Measurements from ENCODE around the gene COL12A1. TPM values are rescaled to one million over a fixed set of nuclear protein-coding genes. Genes with fewer than 3 reads are reported as not detected.
A peak's percentile ranks its signal among the peaks of the same experiment; 100 is the strongest.

COL12A1 gene
- total RNA-seq, 2 donors from 2014 or later = 0.06 TPM; not detected in 1

DNA sequence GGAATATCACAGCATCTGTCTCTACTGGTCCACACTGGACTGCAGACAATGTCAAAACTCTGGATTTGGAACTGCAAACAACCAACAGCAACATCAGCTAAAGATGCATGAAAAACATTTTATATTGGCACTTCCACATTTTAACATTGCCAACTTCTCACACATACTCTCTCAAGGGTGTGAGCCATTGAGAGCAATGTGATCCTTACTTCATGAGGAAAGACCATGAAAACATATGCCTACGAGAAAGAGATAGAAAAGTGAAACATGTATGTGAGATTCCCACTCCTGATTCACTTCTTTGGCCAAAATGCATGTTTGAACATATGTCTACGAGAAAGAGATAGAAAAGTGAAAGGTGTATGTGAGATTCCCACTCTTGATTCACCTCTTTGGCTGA, 99.4 kb downstream of the COL12A1 start:
- no peak for DNase-seq (ENCODE audit: low spot score in 2 of 2)
- ATAC-seq = no peak
- no peaks in the 10 kb centered on the region for H3K36me3 Mint-ChIP-seq
- H3K27ac Mint-ChIP-seq = no peak overlapping the region
- no peaks in the 10 kb centered on the region for H3K9me3 Mint-ChIP-seq

DNA sequence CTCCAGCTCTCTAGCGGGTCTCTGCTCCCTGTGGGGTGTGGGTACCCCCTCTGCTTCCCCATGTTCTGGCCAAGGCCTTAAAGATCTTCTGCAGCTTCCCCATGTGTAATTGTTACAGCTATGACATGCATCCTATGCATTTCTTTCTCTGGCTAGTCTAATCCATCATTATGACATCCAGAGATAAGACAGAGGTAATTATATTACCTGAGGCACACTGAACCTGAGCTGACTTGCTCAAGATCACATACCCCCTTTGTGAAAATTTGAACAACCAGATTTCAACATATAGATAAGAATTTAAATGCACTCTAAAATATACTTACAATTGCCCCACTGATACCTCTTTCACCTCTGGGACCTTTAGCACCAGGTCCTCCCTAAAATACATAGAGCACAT, 102.4 kb downstream of the COL12A1 start:
- Mint-ChIP-seq H3K27ac (no peak overlapping the region), H3K36me3 (no peaks in the 10 kb centered on the region), H3K9me3 (no peaks in the 10 kb centered on the region)
- DNase-seq (ENCODE audit: low spot score in 2 of 2) (no peak), ATAC-seq (no peak)

DNA sequence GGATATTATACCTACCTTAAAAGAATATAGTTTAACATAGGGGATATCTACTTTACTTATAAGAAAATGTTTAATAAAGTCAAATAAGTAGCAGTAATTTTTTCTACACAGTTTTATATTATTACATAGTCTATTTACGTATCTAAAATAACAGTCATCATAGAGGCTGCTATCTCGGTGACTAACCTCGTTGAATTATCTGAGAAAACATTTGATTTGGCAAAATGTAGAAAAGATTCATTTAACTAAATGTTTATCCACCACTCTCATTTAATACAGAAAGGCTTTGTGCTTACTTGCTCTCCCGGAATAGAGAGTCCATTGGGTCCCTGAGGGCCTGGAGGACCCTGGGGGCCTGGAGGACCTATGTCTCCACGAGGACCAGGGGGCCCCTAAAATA, 103.6 kb downstream of the COL12A1 start:
- Mint-ChIP-seq H3K27ac (no peak overlapping the region), H3K9me3 (no peaks in the 10 kb centered on the region), H3K36me3 (no peaks in the 10 kb centered on the region)
- no peak for ATAC-seq
- no peak for DNase-seq (ENCODE audit: low spot score in 2 of 2)

DNA sequence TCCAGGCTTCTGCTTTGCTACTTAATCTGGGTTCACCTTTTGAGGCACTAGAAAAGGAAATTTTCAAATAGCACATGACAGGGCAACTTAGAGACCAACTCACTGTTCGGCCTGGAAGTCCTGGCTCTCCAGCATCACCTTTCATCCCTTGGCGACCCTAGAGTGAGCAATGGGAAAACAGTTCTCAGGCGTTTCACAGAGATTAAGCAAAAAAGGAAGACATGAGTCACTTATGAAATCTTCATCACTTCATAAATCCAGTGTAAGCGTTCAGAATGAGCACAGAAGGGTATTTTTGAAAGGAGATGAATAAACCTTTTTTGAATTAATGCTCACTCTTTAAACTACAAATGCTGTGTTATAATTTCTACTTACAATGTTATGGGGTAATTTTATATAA, 104.0 kb downstream of the COL12A1 start:
- no peak for DNase-seq (ENCODE audit: low spot score in 2 of 2)
- no peak for ATAC-seq
- Mint-ChIP-seq H3K36me3 (no peaks in the 10 kb centered on the region), H3K9me3 (no peaks in the 10 kb centered on the region), H3K27ac (no peak overlapping the region)

DNA sequence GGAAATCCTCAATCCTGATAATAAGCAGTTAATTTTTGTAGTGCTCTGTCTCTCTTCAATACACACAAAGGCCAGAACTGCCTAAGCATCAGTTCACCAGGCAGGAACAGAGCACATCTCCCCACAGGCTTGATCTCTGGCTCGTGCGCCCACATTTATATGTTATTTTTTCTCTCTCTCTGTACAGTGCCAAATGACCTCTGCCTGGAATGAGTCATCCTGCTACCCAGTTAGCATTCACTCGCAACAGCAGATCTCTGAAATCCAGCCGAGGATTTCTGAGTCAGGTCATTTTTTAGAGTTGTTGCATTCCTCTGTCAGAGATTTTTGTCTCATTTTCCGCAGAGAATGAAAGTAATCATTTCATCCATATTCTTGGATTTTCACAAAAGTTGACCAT, 107.1 kb downstream of the COL12A1 start:
- Mint-ChIP-seq H3K27ac (no peak overlapping the region), H3K36me3 (no peaks in the 10 kb centered on the region), H3K9me3 (no peaks in the 10 kb centered on the region)
- DNase-seq (ENCODE audit: low spot score in 2 of 2) (no peak), ATAC-seq (no peak)

DNA sequence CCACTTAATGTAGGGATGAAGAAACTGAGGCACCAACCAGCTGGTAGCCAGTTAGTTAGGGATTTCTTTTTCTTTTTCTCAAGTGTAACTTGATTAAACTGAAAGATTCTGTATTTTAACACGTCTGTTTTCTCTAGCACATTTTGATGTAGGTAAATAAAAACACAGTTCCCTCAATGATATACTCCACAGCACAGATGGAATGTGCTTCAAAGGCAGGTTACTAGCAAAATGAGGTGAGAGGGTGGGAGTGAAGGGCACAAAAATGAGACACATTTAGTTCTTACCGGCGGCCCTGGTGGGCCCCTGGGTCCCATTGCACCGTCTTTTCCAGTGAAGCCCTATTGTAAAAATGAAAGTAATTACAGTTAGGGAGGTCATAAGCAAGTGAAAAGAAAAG, 108.9 kb downstream of the COL12A1 start:
- Mint-ChIP-seq H3K27ac (no peak overlapping the region), H3K9me3 (no peaks in the 10 kb centered on the region), H3K36me3 (no peaks in the 10 kb centered on the region)
- ATAC-seq (no peak), DNase-seq (ENCODE audit: low spot score in 2 of 2) (no peak)

DNA sequence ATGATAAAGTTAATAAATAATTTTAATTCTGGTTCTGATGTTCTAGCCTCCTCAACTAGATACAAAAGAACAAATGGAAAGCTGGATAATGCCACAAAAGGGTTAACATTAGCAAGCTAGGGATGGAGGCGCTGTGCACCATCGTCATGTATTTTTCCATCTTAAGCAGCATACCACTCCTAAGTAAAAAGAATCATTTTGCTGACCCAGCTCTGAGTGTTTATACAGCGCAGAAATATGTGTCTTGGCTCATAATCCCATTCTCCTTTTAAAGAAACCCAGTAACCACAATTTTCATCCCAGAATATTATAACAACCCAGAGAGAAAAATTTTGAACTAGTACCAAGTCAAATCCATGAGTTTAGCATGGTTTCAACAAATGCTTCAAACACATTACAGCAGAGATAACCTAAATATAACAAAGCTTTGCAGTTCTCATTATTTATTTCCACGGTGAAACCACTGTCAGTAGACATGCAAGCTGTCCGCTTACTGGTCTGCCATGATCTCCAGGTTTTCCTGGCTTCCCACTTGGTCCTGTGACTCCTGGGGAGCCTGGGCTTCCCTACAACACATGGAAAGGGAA, 111.1 kb downstream of the COL12A1 start:
- no peak overlapping the region for H3K27ac Mint-ChIP-seq
- no peak for ATAC-seq
- H3K36me3 Mint-ChIP-seq = no peaks in the 10 kb centered on the region
- no peaks in the 10 kb centered on the region for H3K9me3 Mint-ChIP-seq
- no peak for DNase-seq (ENCODE audit: low spot score in 2 of 2)

DNA sequence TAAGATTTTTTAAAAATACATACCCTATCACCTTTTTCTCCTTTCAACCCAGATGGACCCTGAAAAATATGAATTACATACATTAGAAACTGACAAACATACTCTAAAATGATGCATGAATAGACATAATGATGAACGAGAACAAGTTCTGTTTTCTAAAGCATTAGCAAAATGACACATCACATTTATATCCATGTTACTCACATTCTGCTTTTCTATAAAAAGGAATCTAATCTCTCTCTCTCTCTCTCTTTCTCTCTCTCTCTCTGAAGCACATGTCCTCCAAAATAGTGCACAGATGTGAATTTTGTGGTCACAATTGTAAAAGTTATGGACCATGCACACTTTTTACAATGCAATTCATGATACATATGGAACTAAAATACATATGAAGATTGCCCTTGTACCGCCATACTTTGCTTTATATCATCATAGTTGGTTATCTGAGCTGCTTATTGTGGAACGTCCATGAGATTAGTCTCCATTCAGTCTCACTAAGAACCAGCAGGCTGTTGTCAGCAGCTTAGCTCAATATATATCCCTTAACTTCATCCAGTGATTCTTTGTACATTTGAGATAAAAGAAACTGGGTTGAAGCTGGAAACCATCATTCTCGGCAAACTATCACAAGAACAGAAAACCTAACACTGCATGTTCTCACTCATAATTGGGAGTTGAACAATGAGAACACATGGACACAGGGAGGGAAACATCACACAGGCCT, 114.2 kb downstream of the COL12A1 start:
- no peak for DNase-seq (ENCODE audit: low spot score in 2 of 2)
- Mint-ChIP-seq H3K36me3 (no peaks in the 10 kb centered on the region), H3K9me3 (no peaks in the 10 kb centered on the region), H3K27ac (no peak overlapping the region)
- ATAC-seq = no peak

DNA sequence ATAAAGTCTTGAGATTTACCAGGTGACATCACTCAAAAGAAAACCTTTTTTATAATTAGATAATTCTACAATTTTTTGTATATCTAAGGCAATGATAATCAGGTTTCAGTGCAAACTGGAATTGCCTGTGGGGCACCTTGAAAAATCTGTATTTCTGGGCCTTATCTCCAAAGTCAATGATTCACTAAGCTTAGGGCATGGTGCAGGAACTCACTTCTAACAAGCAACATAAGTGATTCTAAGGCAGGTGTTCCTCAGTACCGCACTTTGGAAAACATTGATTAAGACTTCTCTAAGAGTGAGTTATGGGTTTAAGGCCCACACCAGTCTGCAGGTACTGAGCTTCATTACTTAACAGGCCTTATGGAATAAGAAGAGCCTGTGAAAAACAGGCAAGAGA, 115.3 kb downstream of the COL12A1 start:
- H3K27ac Mint-ChIP-seq = no peak overlapping the region
- H3K9me3 Mint-ChIP-seq = no peaks in the 10 kb centered on the region
- no peak for DNase-seq (ENCODE audit: low spot score in 2 of 2)
- ATAC-seq = no peak
- H3K36me3 Mint-ChIP-seq = no peaks in the 10 kb centered on the region

DNA sequence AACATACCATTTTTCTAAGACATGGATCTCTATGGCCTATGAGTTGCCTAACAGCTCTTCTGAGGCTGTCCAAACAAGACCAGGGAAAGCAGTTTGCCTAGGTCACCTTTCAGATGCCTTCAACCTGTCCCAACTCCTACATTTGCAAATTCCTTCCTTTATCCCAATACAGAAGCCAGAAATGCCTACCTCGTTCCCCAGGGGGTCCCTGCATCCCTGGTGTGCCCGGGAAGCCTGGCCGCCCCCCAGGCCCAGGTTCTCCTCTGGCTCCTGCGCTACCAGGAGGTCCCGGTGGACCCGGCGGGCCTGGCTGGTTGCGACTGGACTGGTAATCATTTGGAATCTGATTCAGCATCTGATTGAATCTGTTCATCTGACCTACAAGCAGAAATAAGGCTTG, 115.9 kb downstream of the COL12A1 start:
- H3K27ac Mint-ChIP-seq = no peak overlapping the region
- H3K36me3 Mint-ChIP-seq = no peaks in the 10 kb centered on the region
- no peaks in the 10 kb centered on the region for H3K9me3 Mint-ChIP-seq
- DNase-seq (ENCODE audit: low spot score in 2 of 2) = no peak
- no peak for ATAC-seq

DNA sequence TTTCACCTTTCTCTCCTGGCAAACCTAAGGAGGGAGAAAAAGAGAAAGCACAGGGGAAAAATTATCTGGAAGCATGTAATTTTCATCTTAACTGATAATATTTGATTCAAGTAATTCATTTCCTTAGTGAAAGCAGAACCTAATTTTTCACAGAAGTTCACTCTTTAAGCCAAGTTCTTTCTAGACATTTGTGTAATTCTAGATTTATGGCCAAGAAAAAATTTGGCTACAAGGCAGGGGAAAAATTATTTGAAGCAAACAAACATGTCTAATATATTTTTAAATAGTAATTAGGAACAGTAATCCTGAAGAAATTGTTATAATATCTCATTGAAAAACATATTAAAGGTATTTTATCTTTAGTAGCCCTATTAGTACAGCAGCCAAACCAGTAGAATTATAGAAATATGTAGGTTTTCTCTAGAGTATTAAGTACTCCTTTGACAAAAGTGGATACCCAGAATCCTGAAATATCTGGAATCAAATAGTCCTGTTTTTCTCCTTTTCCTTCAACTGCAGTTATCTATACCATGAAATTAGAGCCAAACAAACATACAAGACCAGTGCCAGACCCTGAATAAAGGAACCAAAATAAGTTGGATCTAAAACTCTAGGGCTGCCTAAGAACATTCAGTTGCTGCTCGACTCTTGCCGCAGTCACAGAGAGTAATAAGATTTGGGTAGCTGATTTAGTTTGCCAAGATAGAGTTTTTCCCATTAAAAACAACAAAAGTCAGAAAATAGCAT, 116.5 kb downstream of the COL12A1 start:
- Mint-ChIP-seq H3K27ac (no peak overlapping the region), H3K9me3 (no peaks in the 10 kb centered on the region), H3K36me3 (no peaks in the 10 kb centered on the region)
- ATAC-seq (no peak), DNase-seq (ENCODE audit: low spot score in 2 of 2) (no peak)

DNA sequence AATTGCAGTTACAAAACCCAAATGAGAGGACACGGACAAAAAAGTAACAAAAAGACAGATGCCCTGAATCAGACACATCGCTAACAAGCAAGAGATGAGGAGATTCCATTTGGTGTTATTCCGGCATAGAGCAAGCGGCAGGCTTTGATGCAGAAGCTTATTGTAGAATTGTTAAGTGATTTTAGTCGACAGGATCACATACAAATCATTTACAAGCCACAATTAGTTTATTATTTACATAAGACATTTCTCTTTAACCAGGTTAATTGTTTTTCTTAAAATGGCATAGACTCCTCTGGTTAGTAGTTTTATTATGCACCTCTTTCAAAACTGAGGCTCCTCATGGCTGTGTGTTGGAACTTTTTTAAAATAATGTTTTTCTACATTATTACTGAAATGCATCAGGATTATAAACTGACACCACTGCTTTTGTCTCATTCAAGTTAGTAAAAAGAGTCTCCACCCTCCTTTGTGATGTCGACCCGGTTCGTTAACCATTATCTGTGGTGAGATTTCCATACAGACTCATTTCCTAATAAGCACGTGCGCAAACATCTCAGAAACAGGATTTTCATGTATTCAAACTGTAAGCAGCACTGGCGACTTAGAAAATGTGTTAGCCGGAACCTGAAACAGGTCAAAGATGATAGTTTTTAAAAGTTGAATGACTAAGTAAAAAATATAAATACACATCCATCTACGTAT, 119.8 kb downstream of the COL12A1 start:
- ATAC-seq = no peak
- no peaks in the 10 kb centered on the region for H3K9me3 Mint-ChIP-seq

DNA sequence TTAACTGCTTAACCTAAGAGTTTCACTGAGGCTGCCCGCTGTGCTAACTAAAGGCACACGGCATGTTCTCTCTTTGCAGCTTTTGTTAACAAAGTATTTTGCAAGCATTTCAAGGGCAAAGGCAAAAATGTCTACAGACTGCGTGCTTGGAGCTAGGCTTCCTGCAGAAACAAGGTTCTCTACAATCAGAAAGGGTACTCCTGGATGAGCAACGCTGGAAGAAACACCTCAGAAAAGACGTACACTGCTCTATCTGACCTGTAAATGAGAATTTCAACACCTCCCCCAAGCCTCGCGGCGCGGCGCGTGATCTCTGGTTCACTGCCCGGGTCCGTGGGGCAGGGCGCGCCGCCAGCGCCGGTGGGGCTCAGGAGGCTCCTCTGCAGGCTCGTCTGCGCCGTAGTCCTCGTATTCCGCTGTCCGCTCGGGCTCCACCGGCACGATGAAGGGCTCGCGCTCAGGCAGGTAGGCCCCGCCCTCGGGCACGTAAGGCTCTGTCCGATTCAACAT, 120.9 kb downstream of the COL12A1 start:
- no peaks in the 10 kb centered on the region for H3K9me3 Mint-ChIP-seq
- ATAC-seq = peak in 1 of 2 donors; percentile 16

More for the DNA sequence above, 119.8 kb downstream of the COL12A1 start:
- H3K36me3 Mint-ChIP-seq = no peaks in the 10 kb centered on the region
- H3K27ac Mint-ChIP-seq = no peak overlapping the region
- DNase-seq (ENCODE audit: low spot score in 2 of 2) = no peak

DNA sequence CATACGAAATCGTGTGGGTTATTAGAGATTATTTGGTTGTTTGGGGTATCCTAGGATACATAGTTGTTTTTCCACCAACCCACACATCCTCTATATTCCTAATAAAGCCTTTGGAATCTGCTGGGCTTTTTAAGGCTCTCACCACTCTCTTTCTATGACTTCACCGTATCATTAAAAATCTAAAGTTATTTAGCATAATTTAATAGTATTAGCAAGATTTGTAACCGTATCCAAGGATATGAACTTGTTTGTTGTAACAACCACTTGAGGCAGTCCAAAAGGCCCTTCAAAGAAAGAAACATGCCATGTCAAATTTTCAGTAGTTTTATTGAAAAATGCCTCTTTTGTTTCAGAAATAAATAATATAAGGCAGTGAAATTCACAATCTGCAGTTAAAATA, 121.8 kb downstream of the COL12A1 start:
- ATAC-seq = no peak
- Mint-ChIP-seq H3K36me3 (no peaks in the 10 kb centered on the region), H3K27ac (no peak overlapping the region), H3K9me3 (no peaks in the 10 kb centered on the region)
- no peak for DNase-seq (ENCODE audit: low spot score in 2 of 2)

More for the DNA sequence above, 120.9 kb downstream of the COL12A1 start:
- DNase-seq (ENCODE audit: low spot score in 2 of 2) = no peak
- Mint-ChIP-seq H3K36me3 (no peaks in the 10 kb centered on the region), H3K27ac (no peak overlapping the region)

DNA sequence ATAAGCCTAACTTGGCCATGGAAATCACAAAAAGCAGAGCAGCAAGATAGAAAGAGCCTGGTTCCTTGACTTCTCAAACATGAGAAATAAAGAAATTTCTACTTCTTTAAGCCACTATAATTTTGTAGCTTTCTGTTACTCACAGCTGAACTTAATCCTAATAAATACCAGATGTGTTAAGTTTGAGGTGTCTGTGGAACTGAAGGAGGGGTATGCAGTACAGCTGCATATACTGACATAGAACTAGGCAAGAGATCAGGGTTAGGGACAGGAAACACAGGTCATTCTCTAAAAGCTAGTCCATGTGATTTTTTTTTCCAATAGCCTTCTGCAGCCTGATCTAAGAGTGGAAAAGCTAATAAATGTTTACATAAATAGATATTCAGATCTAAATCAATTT, 123.9 kb downstream of the COL12A1 start:
- DNase-seq (ENCODE audit: low spot score in 2 of 2) (no peak), ATAC-seq (no peak)
- H3K36me3 Mint-ChIP-seq = no peaks in the 10 kb centered on the region
- H3K27ac Mint-ChIP-seq = no peak overlapping the region
- no peaks in the 10 kb centered on the region for H3K9me3 Mint-ChIP-seq

DNA sequence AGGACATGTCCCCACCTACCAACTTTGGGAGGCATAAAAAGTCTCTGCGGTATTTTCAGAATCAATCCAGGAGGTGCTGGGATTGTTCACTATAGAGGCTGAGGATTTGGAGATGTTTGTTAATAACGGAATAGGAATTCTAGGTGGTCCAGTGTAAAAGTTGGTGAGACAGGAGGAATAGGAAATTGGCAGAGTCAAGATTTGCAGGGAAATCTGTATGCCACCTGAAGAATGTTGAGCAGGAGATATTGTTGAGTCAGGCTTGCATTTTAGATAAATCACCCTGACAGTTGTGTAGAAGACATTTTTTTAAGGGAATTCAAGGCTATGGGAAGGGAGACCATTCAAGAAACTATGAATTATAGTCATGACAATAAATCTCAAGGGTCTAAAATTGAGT, 124.8 kb downstream of the COL12A1 start:
- Mint-ChIP-seq H3K27ac (no peak overlapping the region), H3K9me3 (no peaks in the 10 kb centered on the region), H3K36me3 (no peaks in the 10 kb centered on the region)
- ATAC-seq = no peak
- DNase-seq (ENCODE audit: low spot score in 2 of 2) = no peak

DNA sequence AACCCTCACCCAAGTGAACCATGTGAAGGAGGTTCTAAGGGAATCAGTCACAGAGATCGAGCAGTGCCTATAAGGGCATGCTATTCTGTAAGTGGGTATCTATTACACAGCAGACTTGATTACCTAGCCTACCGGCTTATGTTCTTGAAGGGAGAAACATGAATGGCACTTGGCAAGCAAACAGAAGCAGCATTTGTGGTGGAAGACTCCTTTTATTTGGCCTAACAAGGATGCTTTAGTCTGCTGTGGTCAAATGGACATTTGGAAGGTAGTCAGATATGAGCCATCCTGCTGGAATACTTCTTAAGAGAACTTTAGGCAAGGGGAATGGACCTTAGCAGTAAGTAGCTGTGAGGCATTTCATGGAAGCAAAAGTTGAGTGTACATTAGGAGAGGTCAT, 126.3 kb downstream of the COL12A1 start:
- H3K36me3 Mint-ChIP-seq = no peaks in the 10 kb centered on the region
- no peak overlapping the region for H3K27ac Mint-ChIP-seq
- H3K9me3 Mint-ChIP-seq = no peaks in the 10 kb centered on the region
- ATAC-seq = no peak
- DNase-seq (ENCODE audit: low spot score in 2 of 2) = no peak
